A549 treated with ZK216348 at 1 μM for 4 hours (cell line): ENCODE data around the gene HPCA. TPM values are rescaled to one million over a fixed set of nuclear protein-coding genes. Genes with fewer than 3 reads are reported as not detected.

Experiments used
- total RNA-seq: library from RNA; stranded (reverse); fragments of 200-300 nt; extraction: Qiagen RNA extraction; gene quantifications from 5 replicates; pipeline ENCODE4 v1.2.3, GENCODE V29; 2022; ENCODE audit warnings: low read depth

Gene HPCA
- total RNA-seq = 0.25 to 0.42 TPM (median 0.33 TPM) in 5 replicates

GRCh38 chr1:32886004-32886827 is at the start of gene HPCA:
HPCA (plus strand) TSS chr1:32886491; CDS start chr1:32888899, 2,408 bp downstream.

GRCh38 chr1:32870615-32871363 is 15.5 kb upstream of the HPCA start, which contains the start of gene FNDC5:
FNDC5 (minus strand) TSS chr1:32870912.

GRCh38 chr1:32900956-32901822 is 14.9 kb downstream of the HPCA start, which contains the start of gene TMEM54:
TMEM54 (minus strand) TSS chr1:32901389; CDS start chr1:32901238, 151 bp downstream.

Other genes starting within 250 kb of the HPCA start
- 35.6 to 68.4 TPM (median 36.5 TPM) in 5 replicates for gene ZBTB8OS, start 235.9 kb upstream of the HPCA start, total RNA-seq
- gene RBBP4, start 235.3 kb upstream of the HPCA start, total RNA-seq = 64.9 to 87.5 TPM (median 75.0 TPM) in 5 replicates
- gene SYNC, start 183.7 kb upstream of the HPCA start, total RNA-seq = 10.7 to 18.5 TPM (median 13.9 TPM) in 5 replicates
- 59.4 to 95.9 TPM (median 72.9 TPM) in 5 replicates for gene YARS1, start 69.1 kb upstream of the HPCA start, total RNA-seq
- gene S100PBP, start 68.8 kb upstream of the HPCA start, total RNA-seq = 11.0 to 18.6 TPM (median 15.3 TPM) in 5 replicates
- 0.23 to 1.1 TPM (median 0.39 TPM) in 5 replicates for gene FNDC5, start 15.6 kb upstream of the HPCA start, total RNA-seq
- 18.7 to 46.8 TPM (median 46.0 TPM) in 5 replicates for gene TMEM54, start 14.9 kb downstream of the HPCA start, total RNA-seq
- gene RNF19B, start 78.3 kb downstream of the HPCA start, total RNA-seq = 17.1 to 23.6 TPM (median 20.6 TPM) in 5 replicates
- 138 to 155 TPM (median 152 TPM) in 5 replicates for gene AK2, start 150.4 kb downstream of the HPCA start, total RNA-seq
- 0.35 to 1.8 TPM (median 0.82 TPM) in 5 replicates for gene AZIN2, start 194.7 kb downstream of the HPCA start, total RNA-seq